ENCODE measurements around the gene C2CD3.

C2CD3 gene

DNA sequence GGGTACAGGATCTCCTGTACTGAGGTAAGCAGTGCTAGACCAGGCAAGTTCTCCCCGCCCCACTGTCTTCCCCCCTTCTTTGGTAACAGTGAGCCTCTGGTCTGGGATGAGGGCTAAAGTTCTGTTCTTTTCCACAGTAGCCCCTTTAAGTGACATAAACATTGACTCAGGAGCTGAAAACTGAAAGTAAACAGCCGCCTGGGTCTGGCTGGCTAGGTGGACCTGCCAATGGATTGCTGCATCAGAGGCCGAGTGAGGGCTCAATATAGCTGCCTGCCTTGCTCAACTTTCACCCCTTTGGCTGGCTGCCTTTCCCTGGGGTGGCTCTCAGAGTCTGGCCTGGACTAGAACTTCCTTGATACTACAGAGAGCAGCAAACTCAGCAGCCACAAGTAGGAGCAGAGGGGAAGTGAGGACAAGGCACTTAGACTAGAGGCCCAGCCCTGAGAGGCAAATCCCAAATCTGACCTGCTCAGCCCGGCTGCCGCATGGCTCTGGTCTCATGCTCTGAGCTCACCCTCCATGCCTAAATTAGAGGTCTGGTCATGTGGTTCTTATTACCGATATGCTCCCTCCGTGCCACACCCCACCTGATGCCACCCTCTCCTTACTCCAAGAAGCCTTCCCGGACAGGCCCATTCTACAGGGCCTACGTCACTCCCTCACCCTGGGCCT, 152.3 kb downstream of the C2CD3 start:
- DNase-seq = no peak

DNA sequence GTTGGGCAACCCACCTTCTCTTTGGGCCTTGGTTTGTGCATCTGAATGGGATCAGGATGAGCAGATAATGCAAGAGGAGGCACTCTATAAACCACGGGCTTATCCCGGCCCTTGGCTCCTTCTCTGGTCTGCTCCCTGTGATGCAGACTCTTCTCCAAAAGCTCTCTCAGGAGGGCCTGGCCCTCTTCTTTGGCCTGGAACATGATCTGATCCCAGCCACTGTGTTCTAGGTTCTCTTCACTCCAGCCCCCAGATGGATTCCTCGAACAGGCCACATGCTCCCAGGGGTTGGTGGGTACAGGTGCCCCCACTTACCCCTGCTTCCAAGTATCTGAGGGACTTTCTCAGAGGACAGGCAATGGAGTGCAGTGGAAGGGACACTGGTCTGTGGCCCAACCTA, 153.2 kb downstream of the C2CD3 start:
- DNase-seq = no peak

DNA sequence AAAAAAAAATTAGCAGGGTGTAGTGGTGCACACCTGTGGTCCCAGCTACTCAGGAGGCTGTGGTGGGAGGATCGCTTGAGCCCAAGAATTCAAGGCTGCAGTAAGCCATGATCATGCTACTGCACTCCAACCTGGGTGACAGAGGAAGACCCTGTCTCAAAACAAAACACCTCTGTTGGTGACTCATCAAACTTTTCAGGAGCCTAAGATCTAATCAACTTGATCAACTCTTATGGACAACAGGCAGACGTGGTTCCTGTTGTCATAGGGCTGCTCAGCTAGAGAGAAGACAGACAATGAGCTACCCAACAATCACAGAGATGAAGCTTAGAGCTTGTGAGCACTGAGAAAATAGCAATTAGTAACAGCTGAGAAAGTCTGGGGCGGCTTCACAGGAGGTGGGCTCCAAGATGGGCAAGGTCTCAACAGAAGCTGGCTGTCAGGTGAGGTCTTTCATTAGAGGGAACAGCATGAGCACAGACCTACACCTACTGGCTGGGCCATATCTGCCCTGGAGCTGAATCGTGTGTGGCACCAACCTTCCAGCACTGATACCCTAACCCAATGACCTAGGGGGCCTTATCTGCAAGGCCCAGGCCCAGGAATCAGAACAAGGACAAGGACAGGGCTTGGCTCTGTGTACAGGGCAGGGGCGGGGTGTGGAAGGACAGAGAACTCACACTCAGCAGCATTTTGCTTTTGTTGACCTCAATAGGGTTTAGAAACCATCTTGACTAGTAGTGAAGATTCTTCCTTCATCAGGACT, 154.7 kb downstream of the C2CD3 start:
- no peak for DNase-seq

DNA sequence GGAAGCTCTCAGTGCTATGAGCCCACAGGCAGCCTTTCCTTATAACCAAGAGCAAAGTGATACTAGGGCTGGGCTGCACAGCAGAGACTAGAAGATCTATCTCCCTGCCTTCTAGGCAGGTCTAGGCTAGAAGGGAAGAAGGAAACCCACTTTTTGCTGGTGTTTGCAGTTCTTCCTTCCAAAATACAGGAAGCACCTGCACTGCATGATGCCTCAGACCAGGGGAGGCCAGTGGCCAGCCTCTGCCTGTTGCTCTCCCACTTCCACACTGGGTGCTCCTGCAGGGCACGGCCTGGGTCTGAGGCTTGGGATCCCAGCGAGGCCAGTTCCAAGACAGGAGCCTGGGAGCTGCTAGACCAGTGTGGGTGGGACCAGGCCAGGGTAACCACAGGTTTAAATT, 155.9 kb downstream of the C2CD3 start:
- DNase-seq = no peak

DNA sequence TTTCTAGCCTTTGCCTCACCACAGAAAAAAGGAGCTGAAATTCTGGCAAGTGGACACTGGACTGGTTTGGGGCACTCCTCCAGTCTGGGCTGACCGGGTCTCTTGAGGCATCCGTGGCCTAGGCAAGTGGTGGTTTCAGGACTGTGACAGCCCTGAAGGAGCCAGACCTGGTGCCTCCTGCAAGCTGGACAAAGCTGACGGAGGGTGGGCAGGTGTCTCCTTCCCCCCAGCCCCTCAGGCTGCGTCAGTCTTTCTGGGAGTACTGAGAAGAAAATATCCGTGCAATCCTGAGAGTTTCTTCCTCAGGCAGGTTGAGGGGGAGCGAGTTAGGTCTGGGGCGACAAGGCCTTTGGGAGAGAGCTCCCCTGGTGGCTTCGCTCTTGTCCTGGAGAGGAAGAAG, 157.7 kb downstream of the C2CD3 start:
- DNase-seq = no peak

DNA sequence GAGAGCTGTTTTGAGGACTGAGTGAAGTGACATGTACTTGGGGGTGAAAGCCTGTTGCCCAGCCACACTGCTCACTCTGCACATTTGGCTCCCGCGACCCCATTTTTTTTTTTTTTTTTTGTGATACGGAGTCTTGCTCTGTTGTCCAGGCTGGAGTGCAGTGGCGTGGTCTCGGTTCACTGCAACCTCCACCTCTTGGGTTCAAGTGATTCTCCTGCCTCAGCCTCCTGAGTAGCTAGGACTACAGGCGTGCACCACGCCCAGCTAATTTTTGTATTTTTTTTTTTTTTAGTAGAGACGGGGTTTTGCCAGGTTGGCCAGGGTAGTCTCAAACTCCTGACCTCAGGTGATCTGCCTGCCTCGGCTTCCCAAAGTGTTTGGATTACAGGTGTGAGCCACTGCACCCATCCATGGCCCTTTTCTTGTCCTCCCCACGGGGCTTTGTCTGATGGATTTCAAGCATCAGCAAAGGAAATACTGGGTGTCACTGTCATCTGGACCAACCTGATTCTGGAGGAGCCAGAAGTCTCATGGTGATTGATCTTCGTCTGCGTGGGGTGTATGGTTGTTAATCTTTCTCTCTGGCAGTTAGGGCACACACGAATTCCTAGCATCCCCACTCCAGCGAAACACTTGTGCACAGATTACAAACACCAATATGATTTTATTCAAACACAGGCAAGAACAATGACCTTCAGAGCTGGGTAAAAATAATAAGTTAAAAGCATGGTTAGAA, 158.6 kb downstream of the C2CD3 start:
- no peak for DNase-seq

DNA sequence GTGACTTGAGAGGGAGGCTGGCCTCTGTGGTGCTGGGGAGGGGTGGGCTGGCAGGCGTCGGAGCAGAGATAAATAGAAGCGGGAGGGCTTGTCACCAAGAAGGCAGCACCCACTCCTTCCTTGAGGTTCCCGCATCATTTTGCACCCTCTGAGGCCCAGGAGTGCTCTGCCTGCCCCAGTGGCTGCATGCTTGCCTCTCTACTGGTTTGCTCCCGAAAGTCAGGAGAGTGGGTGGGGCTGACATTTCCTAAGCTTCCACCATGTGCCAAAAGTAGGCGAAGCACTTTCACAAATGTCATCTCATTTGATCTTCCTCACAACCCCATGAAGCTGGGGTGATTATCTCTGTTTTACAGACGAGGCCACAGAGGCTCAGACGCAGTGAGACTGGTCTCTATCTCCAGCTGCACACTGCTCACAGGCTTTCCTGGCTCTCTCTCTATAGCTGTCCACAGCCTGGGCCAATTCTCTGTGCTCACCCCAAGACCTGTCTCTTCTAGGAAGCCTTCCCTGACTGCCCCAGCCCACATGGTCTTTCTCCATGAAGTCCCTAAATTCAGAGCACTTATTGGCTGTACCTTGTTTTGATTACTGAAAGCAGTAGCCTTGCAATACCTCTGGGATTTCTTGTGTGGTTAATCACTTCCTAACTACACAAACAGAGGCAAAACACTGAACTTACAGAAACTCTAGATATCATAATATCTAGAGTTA, 159.3 kb downstream of the C2CD3 start:
- no peak for DNase-seq

DNA sequence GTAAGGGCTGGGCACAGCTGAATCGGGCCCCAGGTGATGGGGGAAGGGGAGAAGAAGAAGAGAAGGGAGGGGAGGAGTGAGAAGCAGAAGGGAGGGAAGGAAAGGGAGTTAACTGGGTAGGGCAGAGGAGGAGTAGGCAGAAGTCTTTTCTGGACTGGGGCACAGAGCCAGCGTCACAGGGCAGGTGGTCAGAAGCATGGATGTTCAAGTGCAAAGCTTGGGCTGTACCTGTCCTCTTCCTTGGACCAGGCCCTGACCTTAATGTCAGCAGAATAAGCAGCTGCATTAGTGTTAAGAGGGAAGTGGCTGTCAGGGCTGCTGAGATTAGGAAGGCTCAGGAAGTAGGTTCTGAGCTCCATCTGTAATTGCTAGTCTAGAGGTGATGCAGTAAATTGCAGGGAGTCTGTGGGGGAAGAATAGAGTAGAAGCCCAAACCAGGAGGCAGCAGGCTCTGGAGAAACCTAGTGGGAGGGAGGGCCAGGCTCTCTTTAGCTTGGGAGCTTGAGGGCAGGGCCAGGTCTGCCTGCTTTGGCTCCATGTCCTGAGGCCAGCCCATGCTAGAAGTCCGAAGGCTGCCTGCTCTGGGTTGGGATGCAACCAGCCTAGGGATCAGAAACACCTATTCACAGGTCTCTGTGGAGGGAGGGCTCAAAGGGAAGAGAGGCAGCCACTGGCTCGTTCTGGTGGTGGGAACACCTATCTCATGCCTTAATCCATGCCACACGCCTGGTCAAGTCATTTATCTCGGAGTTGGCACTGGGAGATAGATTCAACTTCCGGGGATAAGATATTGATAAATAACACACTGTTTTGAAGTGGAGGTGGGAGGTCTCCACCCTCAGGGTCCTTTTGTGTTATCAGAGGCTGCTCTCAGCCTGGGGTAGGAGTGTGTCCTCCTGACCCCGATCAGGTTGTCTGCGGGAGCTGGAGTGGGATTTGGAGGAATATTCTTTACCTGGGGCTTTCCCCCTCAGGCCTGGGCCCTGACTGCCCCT, 160.2 kb downstream of the C2CD3 start:
- DNase-seq = no peak

DNA sequence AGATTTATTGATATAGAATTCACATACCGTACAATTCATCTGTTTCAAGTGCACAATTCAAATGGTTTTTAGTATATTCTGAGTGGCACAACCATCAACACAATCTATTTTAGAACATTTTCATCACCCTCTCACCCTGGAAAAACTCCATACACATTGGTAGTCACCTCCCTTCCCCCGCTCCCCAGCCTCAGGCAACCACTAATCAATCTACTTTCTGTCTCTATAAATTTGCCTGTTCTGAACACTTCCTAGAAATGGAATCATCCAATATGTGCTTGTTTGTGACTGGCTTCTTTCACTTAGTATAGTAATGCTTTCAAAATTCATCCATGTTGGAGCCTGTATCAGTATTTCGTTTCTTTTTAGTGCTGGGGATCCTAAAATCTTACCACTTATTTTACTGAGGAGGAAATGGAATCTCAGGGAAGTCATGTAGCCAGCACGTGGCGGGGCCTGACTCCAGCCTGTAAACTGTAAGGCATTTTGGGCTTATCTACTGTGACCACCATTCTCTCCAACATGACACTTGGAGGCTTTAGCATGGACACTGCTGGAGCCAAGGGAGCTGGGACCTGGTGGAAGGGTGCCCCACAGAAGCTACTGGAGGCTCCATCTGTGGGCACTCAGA, 161.0 kb downstream of the C2CD3 start:
- no peak for DNase-seq

DNA sequence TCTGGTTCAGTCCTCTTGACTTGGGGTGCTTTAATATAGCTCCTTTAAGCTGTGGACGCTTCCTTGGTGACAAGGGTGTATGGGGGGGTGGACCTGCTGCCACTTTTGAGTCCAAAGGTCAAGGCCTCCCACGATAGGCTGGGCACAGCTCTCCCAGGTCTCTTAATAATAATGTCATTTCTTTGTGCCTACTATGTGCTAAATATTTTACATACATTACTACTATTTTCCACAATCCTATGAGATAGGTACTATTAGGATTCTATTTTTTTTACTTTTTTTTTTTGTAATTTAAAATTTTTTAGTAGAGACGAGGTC, 161.6 kb downstream of the C2CD3 start:
- DNase-seq = no peak

DNA sequence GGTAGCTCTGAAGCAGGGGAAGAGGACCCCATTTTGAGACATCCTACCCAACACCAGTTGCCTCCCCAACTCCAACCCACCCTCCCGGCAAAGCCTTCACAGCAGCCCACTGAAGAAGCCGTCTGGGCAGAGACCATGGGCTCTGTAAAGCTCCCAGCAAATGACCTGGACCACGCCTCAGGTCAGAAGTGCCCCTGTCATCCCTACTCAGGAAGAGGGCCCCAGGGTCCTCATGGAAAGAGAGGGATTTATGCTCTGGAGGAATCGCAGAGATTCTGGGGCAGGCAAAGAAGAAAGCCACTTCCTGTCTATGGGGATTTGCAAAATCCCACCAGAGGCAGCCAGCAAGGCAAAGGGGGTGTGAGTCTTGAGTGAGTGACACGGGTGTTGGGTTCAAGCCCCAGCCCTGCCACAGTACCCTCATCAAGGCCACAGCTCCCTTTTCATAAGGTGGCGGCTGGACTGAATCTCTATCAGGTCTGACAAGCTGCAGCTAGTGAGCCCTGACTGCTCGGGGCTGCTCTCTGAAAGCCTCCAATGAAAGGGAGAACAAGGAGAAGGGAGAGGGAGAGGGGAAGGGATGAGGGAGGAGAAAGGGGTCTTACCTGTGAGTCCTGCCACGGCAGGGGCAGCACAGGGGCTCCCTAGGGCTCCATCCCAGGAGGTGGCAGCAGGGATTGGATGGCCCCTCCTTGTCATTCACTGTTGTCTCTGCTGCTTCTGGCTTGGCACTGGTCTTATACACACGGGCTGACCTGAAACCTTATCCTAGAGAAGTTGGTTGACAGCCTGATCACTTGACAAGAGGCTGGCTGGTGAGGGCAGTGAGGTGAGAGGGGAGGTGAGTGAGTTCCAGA, 162.2 kb downstream of the C2CD3 start, which contains the start of gene UCP3:
UCP3 (minus strand) TSS at position 713 of the 857 bp plus-strand sequence. CDS start 2,043 bp downstream, outside the sequence.
- no peak for DNase-seq

DNA sequence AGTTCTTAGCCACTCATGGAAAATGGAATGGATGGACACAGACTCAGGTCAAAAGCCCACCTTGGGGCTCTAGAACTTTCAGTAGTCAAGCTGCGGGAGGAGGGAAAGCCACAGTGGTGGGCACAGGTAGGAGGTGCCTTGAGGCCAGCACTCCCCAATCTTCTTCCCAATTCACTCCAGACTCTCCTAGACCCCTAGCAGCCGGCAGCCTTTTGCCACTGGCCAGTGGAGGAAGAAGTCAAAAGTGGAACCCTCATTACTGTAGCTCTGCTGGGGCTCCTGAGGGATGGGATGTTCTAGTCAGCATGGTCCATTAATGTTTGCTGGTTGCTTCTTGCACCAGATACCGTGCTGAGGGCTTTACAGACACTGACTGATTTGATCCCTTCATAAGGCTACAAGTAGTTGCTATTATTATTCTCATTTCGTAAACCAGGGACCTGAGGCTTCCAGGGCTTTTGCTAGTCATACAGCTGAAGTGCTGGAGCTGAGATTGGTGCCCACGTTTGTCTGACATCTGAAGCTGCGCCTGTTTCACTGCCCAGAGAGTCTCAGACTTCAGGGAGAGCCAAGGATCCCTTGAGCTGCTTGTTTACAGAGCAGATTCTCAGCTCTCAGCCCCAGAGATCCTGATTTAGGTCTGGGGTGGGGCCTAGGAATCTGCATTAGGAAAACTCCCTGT, 163.0 kb downstream of the C2CD3 start:
- DNase-seq = no peak

DNA sequence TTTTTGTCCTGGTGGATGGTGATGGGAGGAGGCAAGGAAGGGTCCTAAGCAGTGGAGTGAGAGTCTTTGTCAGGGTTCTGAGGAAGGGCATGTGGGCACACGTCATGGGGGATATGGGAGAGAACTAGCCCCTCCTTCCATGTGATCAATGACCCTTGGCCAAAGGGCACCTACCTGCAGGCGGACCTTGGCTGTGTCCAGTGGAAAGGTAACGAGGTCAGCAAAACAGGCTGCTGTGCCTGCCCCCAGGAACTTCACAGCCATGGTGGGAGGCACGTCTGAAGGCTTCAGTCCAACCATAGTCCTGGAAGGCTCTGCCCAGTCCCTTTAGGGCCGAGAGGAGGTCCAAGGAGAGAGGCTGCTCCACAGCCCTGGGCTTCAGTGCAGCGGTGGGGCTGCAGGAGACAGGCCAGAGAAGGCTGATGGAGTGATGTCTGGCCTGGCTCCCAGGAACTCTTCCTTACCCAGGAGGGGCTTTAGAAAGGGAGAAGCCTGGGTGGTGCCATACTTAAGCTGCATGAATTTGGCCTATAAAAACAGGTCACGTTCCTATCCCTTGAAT, 164.0 kb downstream of the C2CD3 start:
- DNase-seq = no peak

DNA sequence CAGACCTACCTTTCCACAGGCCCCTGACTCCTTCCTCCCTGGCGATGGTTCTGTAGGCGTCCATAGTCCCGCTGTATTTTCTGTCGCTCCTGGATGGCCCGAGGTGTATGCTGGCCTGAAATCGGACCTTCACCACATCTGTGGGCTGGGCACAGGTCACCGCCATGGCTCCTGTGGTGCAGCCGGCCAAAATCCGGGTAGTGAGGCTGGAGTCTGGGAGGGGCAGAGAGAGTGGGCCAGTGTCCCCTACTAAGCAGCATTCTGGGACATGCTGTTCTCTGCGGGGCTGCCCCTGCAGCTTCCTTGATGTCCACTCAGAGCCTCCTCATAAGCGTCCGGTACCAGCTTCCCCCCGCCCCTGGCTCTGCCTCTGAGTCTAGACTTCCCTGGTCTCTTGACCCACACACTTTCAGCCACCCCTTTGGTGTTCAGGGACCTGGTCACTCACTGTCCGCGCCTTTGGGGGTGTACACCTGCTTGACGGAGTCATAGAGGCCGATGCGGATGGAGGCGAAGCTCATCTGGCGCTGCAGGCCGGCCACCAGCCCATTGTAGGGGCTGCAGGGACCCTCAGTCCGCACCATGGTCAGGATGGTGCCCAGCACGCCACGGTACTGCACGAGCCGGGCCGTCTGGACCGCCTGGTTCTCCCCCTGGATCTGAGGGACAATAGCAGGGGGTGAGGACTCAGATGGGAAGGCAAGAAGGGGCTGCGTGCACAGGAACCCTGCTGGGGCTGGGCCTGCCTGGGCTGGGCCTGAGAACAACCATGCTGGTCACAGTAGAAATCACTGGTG, 164.9 kb downstream of the C2CD3 start:
- DNase-seq = no peak

DNA sequence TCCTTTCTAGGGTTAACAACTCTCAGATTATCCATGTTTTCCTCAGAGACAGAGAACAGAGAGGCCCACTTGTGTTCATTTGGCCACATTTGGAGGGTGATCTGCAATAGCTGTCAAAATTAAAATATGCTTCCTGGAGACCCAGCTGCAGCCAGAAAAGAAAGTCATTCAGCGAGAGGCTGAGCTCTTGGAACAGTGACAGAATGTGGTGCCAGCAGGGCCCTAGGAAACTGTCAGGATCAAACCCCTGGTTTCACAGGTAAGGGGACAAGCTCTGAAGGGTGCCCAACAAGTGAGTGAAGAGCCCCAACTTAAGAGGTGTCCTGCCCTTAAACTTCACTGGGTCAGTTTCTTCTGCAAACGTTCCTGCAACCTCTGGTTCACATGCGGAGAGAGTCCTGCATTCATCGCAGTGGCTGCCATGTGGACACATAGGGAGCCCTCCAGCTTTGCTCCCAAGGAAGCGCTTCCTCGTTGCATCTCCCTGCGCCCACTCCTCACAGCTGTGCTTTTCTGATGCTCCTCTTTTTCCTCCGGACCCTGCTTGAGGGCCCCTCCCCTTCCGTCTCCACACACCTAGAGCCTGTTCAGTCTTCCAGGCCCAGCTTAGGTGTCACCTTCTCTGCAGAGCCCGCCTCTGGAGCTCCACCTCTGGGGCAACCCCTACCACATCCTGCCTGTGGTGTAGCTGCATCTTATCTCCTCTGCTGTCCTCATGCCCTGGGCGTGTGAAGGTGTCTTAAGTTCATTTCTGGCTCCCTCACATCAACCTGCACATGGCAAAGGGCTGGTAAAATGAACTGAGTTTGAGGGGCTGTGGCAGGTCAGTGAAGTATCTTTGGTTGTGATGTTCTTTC, 165.8 kb downstream of the C2CD3 start:
- no peak for DNase-seq

DNA sequence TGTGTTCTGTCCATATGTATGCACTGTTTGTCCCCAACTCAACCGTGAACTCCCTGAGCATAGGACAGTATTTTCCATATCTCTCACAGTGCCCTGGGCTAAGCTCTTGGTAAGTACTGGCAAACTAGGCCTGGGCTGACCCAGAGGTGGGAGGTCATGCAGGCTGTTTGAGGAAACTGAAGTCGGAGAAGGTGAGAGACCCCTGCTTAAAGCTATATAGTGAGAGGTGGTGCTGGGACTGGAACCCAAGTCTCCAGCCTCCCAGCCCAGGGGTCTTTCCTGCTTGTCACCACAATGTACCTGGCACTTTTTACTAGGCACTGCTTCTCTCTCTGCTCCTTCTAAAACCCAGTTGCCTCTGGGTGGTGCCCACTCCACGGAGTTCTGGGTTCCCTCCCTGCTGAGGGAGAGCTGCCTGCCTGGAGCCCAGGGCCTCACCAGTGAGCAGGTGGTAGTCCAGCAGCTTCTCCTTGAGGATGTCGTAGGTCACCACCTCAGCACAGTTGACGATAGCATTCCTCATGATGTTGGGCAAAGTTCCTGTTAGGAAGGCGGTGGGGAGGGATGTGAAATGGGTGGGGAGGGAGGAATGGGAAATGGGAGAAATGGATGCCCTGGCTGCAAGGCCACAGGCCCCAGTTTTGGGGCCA, 166.6 kb downstream of the C2CD3 start:
- DNase-seq = no peak

DNA sequence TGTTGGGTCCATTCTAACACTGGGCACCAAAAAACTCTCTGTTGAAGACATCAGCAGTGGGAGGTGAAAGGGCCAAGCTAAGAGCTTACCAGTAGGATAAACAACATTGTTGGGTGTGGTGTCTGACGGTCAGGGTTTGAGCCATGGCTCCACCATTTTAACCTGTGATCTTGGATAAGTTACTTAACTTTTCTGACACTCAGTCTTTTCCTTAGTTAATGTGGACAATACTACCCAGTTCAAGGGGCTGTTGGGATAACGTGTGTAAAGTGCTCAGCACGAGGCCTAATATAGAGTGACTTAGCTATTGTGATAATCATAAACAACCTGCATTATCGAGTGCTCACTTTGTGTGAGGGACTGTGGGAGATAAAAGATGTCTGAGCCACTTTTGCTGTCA, 168.0 kb downstream of the C2CD3 start:
- no peak for DNase-seq

Measured in NCI-H1436 treated with DMSO at 0.1 percent for 48 hours (cell line).